Activated CD8-positive, alpha-beta T cell treated with anti-CD3 and anti-CD28 coated beads, Interleukin-2, amount 10 ng/mL, durations not matched to agents 7 days and 5 days (primary cell): ENCODE data around the gene FAM53B. TPM values are rescaled to one million over a fixed set of nuclear protein-coding genes. Genes with fewer than 3 reads are reported as not detected.
"Not testable (repeated sequence)": the region's sequence is repeated elsewhere in the genome, so short reads cannot be mapped to it uniquely, and the experiment has no call there.

Experiments
- ATAC-seq: fragments of 150-1000 bp; cut with Tn5 transposase; one replicate; pipeline ENCODE4 v1.10.0; 2021; ENCODE audit warnings: moderate library complexity
- CTCF ChIA-PET: fragments of 350-600 bp; sonication (Branson Sonifier 250); formaldehyde crosslinking; loops from one replicate; lab custom pipeline; 2021; ENCODE audit warnings: antibody characterized with exemption; lab: Charles Lee
- POLR2A ChIA-PET: fragments of 350-600 bp; sonication (Branson Sonifier 250); formaldehyde crosslinking; loops from one replicate; lab custom pipeline; 2021; ENCODE audit warnings: antibody characterized with exemption; lab: Charles Lee
- DNase-seq: peaks from one replicate; pipeline ENCODE4 v3.0.0-alpha.2; 2020
- H3K27ac Mint-ChIP-seq: one replicate; pipeline ENCODE4 v1.8.0; 2021; ENCODE audit warnings: mild to moderate bottlenecking, mixed read lengths
- H3K27me3 Mint-ChIP-seq: one replicate; pipeline ENCODE4 v1.8.0; 2021; ENCODE audit warnings: low read depth, mixed read lengths
- H3K36me3 Mint-ChIP-seq: one replicate; pipeline ENCODE4 v1.8.0; 2021; ENCODE audit warnings: low read depth, mixed read lengths
- H3K4me1 Mint-ChIP-seq: one replicate; pipeline ENCODE4 v1.8.0; 2021; ENCODE audit warnings: low read depth, mixed read lengths
- H3K4me3 Mint-ChIP-seq: one replicate; pipeline ENCODE4 v1.8.0; 2021; ENCODE audit warnings: mild to moderate bottlenecking, mixed read lengths
- H3K9me3 Mint-ChIP-seq: one replicate; pipeline ENCODE4 v1.8.0; 2022; ENCODE audit warnings: mixed read lengths; ENCODE audit not compliant: insufficient read depth
- total RNA-seq, 2 experiments: library from RNA; stranded (reverse); gene quantifications; one replicate each; pipeline ENCODE4 v1.2.3, GENCODE V29; 2021

FAM53B gene
- total RNA-seq, 2 experiments from 2014 or later, result 19.9 to 21.8 TPM

DNA sequence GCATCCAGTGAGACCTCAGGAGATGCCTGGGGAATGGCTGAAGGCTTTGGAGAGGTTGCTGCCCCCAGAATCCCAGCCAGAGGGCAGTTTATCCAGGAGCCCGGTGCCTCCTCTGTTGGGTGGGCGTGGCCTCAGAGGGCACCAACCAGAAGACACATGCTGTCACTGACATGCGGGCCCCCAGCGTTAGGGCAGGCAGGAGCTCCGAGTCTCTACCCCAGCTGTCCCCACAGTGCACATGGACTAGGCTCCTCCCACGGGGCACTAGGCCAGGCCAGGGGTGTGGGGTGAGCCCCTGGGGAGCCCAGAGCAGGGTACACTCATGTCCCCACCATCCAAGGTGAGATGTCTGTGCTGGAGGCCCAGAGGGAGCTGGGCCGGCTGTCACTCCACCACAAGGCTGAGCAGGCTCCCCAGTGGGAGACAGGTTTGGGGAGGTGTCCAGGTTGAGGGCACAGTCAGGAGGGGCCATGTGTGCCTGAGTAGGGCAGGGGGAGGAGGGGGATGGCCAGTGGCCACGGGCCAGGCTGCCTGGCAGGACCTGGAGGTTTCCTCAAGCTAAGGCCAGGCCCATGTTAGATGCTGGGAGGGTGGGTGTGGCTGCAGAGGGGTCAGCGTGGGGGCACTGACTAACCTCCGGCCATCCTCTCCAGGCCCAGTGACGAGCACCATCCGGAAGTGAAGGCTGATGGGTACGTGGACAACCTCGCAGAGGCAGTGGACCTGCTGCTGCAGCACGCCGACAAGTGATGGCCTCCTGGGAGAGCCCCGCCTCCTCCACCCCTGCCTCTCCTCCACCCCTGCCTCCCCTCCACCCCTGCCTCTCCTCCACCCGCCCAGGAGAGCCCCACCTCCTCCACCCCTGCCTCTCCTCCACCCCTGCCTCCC, 131.3 kb downstream of the FAM53B start:
- Mint-ChIP-seq H3K4me1 (peaks cover 38% of the 10 kb centered on the region), H3K4me3 (no peak overlapping the region), H3K27me3 (no peaks in the 10 kb centered on the region), H3K9me3 (no peaks in the 10 kb centered on the region), H3K36me3 (peaks cover 4% of the 10 kb centered on the region), H3K27ac (peak overlapping the region; percentile 72)
- ChIA-PET POLR2A (interaction anchor here (0.6 kb wide), 1 partner anchor 10 kb away, joined by 3 read pairs; no protein-coding TSS in a partner anchor), CTCF (interaction anchor here (3.3 kb wide), 1 partner anchor 129 kb away, joined by 16 read pairs; no protein-coding TSS in a partner anchor)
- peak; percentile 28 for DNase-seq
- peak; percentile 14 for ATAC-seq

DNA sequence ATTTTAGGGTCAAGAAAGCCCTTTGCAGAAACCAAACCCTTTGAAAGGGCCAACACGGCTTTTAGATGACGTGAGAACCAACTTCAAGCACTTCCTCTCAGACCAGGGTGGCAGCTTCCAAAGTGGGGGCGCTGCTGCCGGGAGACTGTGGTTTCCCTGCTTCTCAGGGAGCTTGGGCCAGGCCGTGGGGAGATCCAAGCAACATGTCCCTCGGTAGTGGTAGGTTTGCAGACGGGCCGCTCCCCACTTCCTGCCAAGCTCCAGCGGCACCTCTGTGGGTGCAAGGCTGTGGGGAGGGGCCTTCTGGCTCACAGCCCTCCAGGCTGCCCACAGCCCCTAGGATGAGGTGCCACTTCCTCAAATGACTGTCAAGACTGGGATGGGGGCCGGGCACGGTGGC, 132.4 kb downstream of the FAM53B start:
- CTCF ChIA-PET, result interaction anchor here (0.7 to 3.3 kb wide), 4 partner anchors 15 to 133 kb away, joined by 3 to 16 read pairs (median 4); no protein-coding TSS in a partner anchor
- peak; percentile 64 for ATAC-seq
- Mint-ChIP-seq H3K4me3 (no peak overlapping the region), H3K9me3 (no peaks in the 10 kb centered on the region), H3K27ac (peak overlapping the region; percentile 77), H3K4me1 (peaks cover 37% of the 10 kb centered on the region), H3K27me3 (no peaks in the 10 kb centered on the region), H3K36me3 (peaks cover 2% of the 10 kb centered on the region)
- DNase-seq, result peak; percentile 69
- POLR2A ChIA-PET, result no interaction called here

DNA sequence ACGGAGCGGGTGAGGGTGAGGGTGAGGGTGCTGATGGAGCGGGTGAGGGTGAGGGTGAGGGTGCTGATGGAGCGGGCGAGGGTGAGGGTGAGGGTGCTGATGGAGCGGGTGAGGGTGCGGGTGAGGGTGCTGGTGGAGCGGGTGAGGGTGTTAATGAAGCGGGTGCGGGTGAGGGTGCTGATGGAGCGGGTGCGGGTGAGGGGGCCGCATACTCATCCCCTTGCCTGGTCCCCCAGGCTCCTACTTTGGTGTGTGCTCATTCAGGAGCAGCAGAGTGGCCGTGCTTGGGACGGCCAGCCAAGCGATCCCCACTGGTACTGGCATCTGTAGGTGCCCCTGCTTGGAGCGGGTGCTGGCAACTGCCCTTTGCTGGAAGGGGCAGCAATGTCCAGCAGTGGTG, 133.3 kb downstream of the FAM53B start:
- ATAC-seq, H3K9me3 Mint-ChIP-seq, H3K36me3 Mint-ChIP-seq, H3K4me3 Mint-ChIP-seq, DNase-seq, POLR2A ChIA-PET, H3K27me3 Mint-ChIP-seq: not testable (repeated sequence)
- H3K4me1 Mint-ChIP-seq, result peaks cover 35% of the 10 kb centered on the region
- CTCF ChIA-PET, result interaction anchor here (1.1 to 3.3 kb wide), 2 partner anchors 16 to 131 kb away, joined by 3 to 16 read pairs; no protein-coding TSS in a partner anchor
- peak overlapping the region; percentile 86 for H3K27ac Mint-ChIP-seq

DNA sequence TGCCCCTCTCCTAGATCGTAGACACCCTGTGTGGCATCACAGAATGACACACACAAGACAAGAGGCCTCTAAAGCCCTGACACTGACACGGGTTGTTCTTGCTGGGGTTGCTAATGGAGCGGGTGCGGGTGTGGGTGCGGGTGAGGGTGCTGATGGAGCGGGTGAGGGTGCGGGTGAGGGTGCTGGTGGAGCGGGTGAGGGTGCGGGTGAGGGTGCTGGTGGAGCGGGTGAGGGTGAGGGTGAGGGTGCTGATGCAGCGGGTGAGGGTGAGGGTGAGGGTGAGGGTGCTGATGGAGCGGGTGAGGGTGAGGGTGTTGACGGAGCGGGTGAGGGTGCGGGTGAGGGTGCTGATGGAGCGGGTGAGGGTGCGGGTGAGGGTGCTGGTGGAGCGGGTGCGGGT, 134.0 kb downstream of the FAM53B start:
- H3K4me3 Mint-ChIP-seq, H3K27ac Mint-ChIP-seq, DNase-seq, POLR2A ChIA-PET, ATAC-seq, H3K36me3 Mint-ChIP-seq, H3K27me3 Mint-ChIP-seq, H3K9me3 Mint-ChIP-seq, CTCF ChIA-PET: not testable (repeated sequence)
- H3K4me1 Mint-ChIP-seq, result peaks cover 35% of the 10 kb centered on the region

DNA sequence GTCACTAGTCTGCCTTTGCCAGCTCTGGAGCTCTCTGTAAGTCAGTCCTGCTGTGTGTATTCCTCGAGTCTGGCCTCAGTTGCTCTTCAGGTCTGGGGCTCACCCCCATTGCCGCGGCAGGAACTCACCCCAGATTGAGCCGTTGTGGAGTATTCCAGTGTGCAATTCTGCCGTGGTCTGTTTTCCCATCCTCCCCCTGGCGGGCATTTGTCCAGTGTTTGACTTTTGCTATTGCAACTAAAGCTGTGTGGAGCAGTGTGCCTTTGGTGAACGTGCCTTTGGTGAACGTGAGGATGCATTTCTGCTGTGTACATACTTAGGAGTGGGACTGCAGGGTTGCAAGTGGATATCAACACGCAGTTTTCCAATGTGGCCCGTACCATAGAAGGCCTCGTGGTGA, 134.5 kb downstream of the FAM53B start:
- no peak for DNase-seq
- ChIA-PET POLR2A (no interaction called here), CTCF (no interaction called here)
- Mint-ChIP-seq H3K27me3 (no peaks in the 10 kb centered on the region), H3K36me3 (peaks cover 2% of the 10 kb centered on the region), H3K27ac (no peak overlapping the region), H3K4me1 (peaks cover 33% of the 10 kb centered on the region), H3K9me3 (no peaks in the 10 kb centered on the region), H3K4me3 (no peak overlapping the region)
- ATAC-seq, result no peak

DNA sequence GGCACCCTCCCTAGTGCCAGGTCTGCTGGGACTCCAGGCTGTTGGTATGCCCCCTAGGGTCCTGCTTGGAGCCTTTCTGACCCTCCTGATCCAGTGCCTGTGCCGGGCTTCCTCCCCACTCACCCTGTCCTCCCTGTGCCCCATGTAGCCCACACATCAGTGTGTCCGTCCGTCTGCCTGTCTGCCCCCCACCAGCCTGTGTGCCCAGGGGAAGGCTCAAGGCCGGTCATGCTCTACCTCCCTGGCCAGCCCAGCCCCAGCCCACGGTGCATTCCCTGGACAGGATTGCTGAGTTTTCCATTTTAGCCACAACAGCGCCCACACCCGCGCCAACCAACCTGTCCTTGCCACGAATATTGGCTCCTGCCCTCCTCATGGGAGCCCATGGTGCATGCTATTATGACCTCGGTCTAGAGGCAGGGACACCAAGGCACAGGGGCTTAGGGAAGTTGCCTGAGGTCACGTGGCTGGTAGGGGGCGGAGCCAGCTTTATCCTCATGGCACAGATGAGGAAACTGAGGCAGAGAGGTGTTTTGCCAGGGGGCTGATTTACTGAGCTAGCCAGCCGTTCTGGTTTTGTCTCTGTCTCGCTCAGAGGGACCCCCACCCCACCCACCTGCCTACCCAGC, 136.0 kb downstream of the FAM53B start:
- ChIA-PET POLR2A (interaction anchor here (1.0 kb wide), 1 partner anchor 11 kb away, joined by 3 read pairs; no protein-coding TSS in a partner anchor), CTCF (no interaction called here)
- Mint-ChIP-seq H3K27me3 (no peaks in the 10 kb centered on the region), H3K36me3 (peaks cover 2% of the 10 kb centered on the region), H3K27ac (no peak overlapping the region), H3K4me3 (no peak overlapping the region), H3K4me1 (peaks cover 21% of the 10 kb centered on the region), H3K9me3 (no peaks in the 10 kb centered on the region)
- DNase-seq (no peak), ATAC-seq (no peak)

DNA sequence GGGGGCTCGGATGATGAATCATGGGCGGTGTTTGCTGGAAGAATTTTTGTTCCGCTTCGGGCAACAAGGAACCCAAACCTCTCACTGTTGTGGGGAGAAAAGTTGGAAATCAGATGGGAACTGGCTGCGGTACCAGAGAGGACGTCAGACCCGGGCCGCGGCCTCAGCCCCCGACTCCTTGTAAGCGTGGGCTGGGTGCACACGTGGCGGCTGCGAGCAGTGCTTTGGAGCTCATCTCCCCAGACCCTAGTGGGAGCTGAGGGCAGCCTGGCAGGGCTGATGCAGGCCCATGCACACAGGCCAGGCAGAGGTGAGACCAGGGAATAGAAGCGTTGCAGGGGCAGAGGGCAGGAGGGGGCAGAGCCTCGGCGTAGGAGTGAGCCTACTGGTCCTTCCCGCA, 136.5 kb downstream of the FAM53B start:
- Mint-ChIP-seq H3K36me3 (peaks cover 2% of the 10 kb centered on the region), H3K27ac (no peak overlapping the region), H3K4me1 (peaks cover 20% of the 10 kb centered on the region), H3K4me3 (no peak overlapping the region), H3K9me3 (no peaks in the 10 kb centered on the region), H3K27me3 (no peaks in the 10 kb centered on the region)
- CTCF ChIA-PET, result no interaction called here
- DNase-seq (no peak), ATAC-seq (no peak)
- POLR2A ChIA-PET, result interaction anchor here (1.0 kb wide), 1 partner anchor 11 kb away, joined by 3 read pairs; no protein-coding TSS in a partner anchor

DNA sequence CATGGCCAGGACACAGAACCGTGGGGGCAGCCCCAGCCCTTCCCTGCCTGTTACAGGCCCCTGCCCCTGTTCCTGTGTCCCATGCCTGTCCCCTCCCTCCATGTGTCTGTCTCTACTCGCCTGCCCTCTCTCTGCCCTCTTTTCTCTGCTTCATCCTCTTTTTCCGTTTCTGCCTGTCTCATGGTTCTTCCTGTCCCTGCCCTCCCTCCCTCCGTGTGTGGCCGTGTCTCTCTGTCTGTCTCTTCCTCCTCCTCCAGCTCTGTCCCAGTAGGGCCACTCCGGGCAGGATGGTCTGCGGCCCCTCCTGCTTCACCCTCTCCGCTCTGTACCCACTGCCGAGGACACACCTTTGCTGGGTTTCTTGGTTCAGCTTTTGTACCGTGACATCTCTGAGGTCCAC, 137.4 kb downstream of the FAM53B start:
- no peak for DNase-seq
- ATAC-seq, result no peak
- Mint-ChIP-seq H3K4me3 (no peak overlapping the region), H3K36me3 (peaks cover 2% of the 10 kb centered on the region), H3K27me3 (no peaks in the 10 kb centered on the region), H3K27ac (no peak overlapping the region), H3K4me1 (peaks cover 12% of the 10 kb centered on the region), H3K9me3 (no peaks in the 10 kb centered on the region)
- CTCF ChIA-PET, result no interaction called here
- POLR2A ChIA-PET, result no interaction called here

DNA sequence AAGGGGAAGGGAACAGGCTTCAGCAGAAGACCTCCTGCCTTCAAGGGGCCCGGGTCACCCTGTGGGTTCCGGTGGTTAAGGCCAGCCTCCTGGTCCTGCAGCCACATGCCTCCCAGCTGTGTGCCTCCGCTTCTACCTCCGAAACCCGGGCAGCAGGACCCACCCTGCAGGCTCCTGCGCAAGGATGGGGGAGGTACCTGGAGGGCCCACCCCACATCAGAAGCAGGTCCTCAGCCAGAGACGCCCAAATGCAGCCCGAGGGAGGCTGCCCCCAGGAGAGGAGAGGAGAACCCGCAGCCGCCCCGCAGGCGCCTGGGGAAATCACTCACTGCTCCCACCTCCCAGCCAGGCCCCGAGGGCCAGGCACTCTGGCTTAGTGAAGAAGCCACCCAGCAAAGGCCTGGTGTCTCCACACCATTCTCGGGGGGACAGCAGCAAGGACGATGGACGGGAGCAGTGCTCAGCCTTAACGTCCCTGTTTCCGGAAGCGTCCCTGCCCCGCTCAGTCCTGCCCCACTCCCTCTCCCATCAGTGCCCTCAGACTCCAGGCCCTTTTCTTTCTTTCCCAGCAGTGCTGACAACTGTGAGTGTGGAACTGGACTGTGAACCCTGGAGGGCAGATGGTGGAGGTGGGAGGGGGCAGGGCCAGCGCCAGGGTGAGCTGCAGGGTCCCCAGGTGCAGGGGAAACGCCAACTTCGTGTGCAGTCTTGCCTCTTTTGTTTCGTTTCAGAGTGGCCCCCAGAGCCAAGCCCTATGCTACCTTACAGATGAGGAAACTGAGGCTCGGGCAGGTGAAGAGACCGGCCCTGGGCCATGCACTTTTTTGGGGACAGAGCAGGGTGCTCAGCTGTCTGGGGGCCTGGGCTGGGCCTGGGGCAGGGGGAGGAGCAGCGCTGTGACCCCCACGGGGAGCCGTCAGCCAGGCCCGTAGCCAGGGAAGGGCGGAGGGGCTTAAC, 138.0 kb downstream of the FAM53B start:
- ChIA-PET CTCF (no interaction called here), POLR2A (no interaction called here)
- ATAC-seq (no peak), DNase-seq (no peak)
- Mint-ChIP-seq H3K27ac (no peak overlapping the region), H3K4me3 (no peak overlapping the region), H3K27me3 (no peaks in the 10 kb centered on the region), H3K4me1 (peaks cover 5% of the 10 kb centered on the region), H3K36me3 (peaks cover 2% of the 10 kb centered on the region), H3K9me3 (no peaks in the 10 kb centered on the region)

DNA sequence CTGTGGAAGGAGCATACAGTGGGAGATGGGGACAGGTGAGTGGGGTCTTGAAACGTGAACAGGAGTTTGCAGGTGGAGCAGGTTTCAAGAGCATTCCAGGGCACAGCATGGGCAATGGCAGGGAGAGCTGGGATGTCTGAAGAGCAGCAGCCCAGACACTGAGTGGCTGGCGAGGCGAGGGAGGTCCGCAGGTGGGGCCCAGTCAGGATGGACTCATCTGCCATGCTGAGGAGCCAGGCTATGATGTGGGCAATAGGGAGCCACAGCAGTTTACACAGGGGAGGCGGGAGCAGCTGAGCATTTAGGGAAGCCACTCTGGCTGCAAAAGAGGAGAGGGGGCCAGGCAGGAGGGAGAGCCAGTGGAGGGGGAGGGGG, 138.7 kb downstream of the FAM53B start:
- peak overlapping the region; percentile 25 for H3K27ac Mint-ChIP-seq
- no peak for ATAC-seq
- H3K36me3 Mint-ChIP-seq, result peaks cover 2% of the 10 kb centered on the region
- H3K4me3 Mint-ChIP-seq, result no peak overlapping the region
- CTCF ChIA-PET, result no interaction called here
- no peaks in the 10 kb centered on the region for H3K9me3 Mint-ChIP-seq
- POLR2A ChIA-PET, result no interaction called here
- H3K4me1 Mint-ChIP-seq, result peaks cover 3% of the 10 kb centered on the region
- no peak for DNase-seq
- H3K27me3 Mint-ChIP-seq, result no peaks in the 10 kb centered on the region

DNA sequence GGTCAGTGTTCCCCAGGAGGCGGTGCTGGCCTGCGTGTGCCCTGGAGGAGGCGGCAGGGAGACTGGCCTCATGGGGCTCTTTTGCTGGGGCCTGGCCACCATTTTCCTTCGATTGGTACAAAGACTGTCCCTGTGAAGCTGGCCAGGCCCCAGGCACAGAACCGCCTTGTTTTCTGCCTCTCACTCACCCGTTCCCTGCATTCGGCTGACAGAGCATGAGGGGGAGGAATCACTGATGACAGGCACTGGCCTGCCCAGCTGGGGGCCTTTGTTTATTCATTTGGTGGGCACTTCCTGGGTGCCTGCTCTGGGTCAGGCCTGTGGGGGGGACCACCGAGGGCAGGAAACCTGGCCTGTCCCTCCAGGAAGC, 139.2 kb downstream of the FAM53B start:
- DNase-seq (no peak), ATAC-seq (no peak)
- ChIA-PET CTCF (no interaction called here), POLR2A (no interaction called here)
- peak overlapping the region; percentile 25 for H3K27ac Mint-ChIP-seq
- H3K36me3 Mint-ChIP-seq, result peaks cover 2% of the 10 kb centered on the region
- H3K4me1 Mint-ChIP-seq, result peaks cover 1% of the 10 kb centered on the region
- H3K4me3 Mint-ChIP-seq, result no peak overlapping the region
- H3K27me3 Mint-ChIP-seq, result no peaks in the 10 kb centered on the region
- H3K9me3 Mint-ChIP-seq, result no peaks in the 10 kb centered on the region
